ENCODE results near the gene TMEM263. TPM values are rescaled to one million over a fixed set of nuclear protein-coding genes. Genes with fewer than 3 reads are reported as not detected.

Gene TMEM263
- total and polyA plus RNA-seq, 2 of the 13 experiments (the other 11 are each of a cell fraction or from before 2014, with no cell fraction given), result 25.9 to 58.6 TPM

- TF ChIP-seq CREB1 (IDR thresholded peaks at IDR 0.05) (peak; percentile 69), CREB1 (CRISPR knock-in tag; IDR thresholded peaks at IDR 0.05) (peak; percentile 63), FOXJ3 (CRISPR knock-in tag; IDR thresholded peaks at IDR 0.05; ENCODE audit: borderline replicate concordance) (peak; percentile 33; the same call in 1 of the 2 replicates), NR2C2 (CRISPR knock-in tag; IDR thresholded peaks at IDR 0.05; ENCODE audit: borderline replicate concordance) (peak; percentile 34), HDAC1 (CRISPR knock-in tag; IDR thresholded peaks at IDR 0.05) (peak; percentile 73), ZNF570 (CRISPR knock-in tag; IDR thresholded peaks at IDR 0.05; ENCODE audit: borderline replicate concordance) (no peak), PRDM15 (CRISPR knock-in tag; IDR thresholded peaks at IDR 0.05) (peak; percentile 93), ZNF512B (CRISPR knock-in tag; IDR thresholded peaks at IDR 0.05; ENCODE audit: borderline replicate concordance) (peak; percentile 60; the same call in 1 of the 2 replicates), GTF3A (CRISPR knock-in tag; conservative IDR thresholded peaks at IDR 0.05) (0 out of 2 replicates have a peak, but pooled peaks have one; percentile 42), HMG20B (CRISPR knock-in tag; conservative IDR thresholded peaks at IDR 0.05) (no peak), ZNF180 (CRISPR knock-in tag; IDR thresholded peaks at IDR 0.05; ENCODE audit: borderline replicate concordance, low read depth) (no peak), IRX3 (CRISPR knock-in tag; IDR thresholded peaks at IDR 0.05; ENCODE audit: borderline replicate concordance, low read depth) (peak; percentile 83), ESRRA (CRISPR knock-in tag; IDR thresholded peaks at IDR 0.05; ENCODE audit: low read depth) (0 out of 2 replicates have a peak, but pooled peaks have one; percentile 12), HNRNPL (IDR thresholded peaks at IDR 0.05; ENCODE audit: low read depth, low read length) (no peak), ZNF34 (CRISPR knock-in tag; IDR thresholded peaks at IDR 0.05; ENCODE audit: borderline replicate concordance) (0 out of 2 replicates have a peak, but pooled peaks have one; percentile 30), ZSCAN12 (CRISPR knock-in tag; IDR thresholded peaks at IDR 0.05) (0 out of 2 replicates have a peak, but pooled peaks have one; percentile 71), IKZF4 (CRISPR knock-in tag; IDR thresholded peaks at IDR 0.05; ENCODE audit: borderline replicate concordance, low read depth, not compliant biosample characterization) (no peak), GFI1 (CRISPR knock-in tag; IDR thresholded peaks at IDR 0.05; ENCODE audit: borderline replicate concordance) (0 out of 2 replicates have a peak, but pooled peaks have one; percentile 36), PITX1 (CRISPR knock-in tag; IDR thresholded peaks at IDR 0.05) (0 out of 2 replicates have a peak, but pooled peaks have one; percentile 35)
These were observed 31.1 kb downstream of the TMEM263 start, which contains the start of gene MTERF2 (continued) for GRCh38 chr12:106986625-106987389.
